ENCODE measurements around the gene GRIK4.

The GRIK4 gene

GRCh38 chr11:120662071-120662676, 150.6 kb downstream of the GRIK4 start:
- DNase-seq (ENCODE audit: low read depth in 1 of 2, low spot score in 1 of 2): no peak

- no peak for DNase-seq (ENCODE audit: low read depth in 1 of 2, low spot score in 1 of 2)
Measured at GRCh38 chr11:120663142-120663541, 151.6 kb downstream of the GRIK4 start.

- no peak for DNase-seq (ENCODE audit: low read depth in 1 of 2, low spot score in 1 of 2)
Measured at GRCh38 chr11:120666121-120666639, 154.6 kb downstream of the GRIK4 start.

GRCh38 chr11:120667281-120667680, 155.7 kb downstream of the GRIK4 start:
- no peak for DNase-seq (ENCODE audit: low read depth in 1 of 2, low spot score in 1 of 2)

- no peak for DNase-seq (ENCODE audit: low read depth in 1 of 2, low spot score in 1 of 2)
Measured at GRCh38 chr11:120667934-120668333, 156.4 kb downstream of the GRIK4 start.

- no peak for DNase-seq (ENCODE audit: low read depth in 1 of 2, low spot score in 1 of 2)
Measured at GRCh38 chr11:120668537-120668936, 157.0 kb downstream of the GRIK4 start.

- no peak for DNase-seq (ENCODE audit: low read depth in 1 of 2, low spot score in 1 of 2)
Measured at GRCh38 chr11:120674542-120674941, 163.0 kb downstream of the GRIK4 start.

- no peak for DNase-seq (ENCODE audit: low read depth in 1 of 2, low spot score in 1 of 2)
Measured at GRCh38 chr11:120675171-120675570, 163.6 kb downstream of the GRIK4 start.

GRCh38 chr11:120676991-120677390, 165.4 kb downstream of the GRIK4 start:
- no peak for DNase-seq (ENCODE audit: low read depth in 1 of 2, low spot score in 1 of 2)

GRCh38 chr11:120680322-120680721, 168.8 kb downstream of the GRIK4 start:
- DNase-seq (ENCODE audit: low read depth in 1 of 2, low spot score in 1 of 2): no peak

GRCh38 chr11:120681434-120682331, 170.1 kb downstream of the GRIK4 start:
- DNase-seq (ENCODE audit: low read depth in 1 of 2, low spot score in 1 of 2): no peak

GRCh38 chr11:120682332-120682649, 170.7 kb downstream of the GRIK4 start:
- no peak for DNase-seq (ENCODE audit: low read depth in 1 of 2, low spot score in 1 of 2)

GRCh38 chr11:120682866-120683265, 171.3 kb downstream of the GRIK4 start:
- no peak for DNase-seq (ENCODE audit: low read depth in 1 of 2, low spot score in 1 of 2)

GRCh38 chr11:120686516-120686915, 175.0 kb downstream of the GRIK4 start:
- no peak for DNase-seq (ENCODE audit: low read depth in 1 of 2, low spot score in 1 of 2)

- DNase-seq (ENCODE audit: low read depth in 1 of 2, low spot score in 1 of 2): no peak
Measured at GRCh38 chr11:120688163-120688562, 176.6 kb downstream of the GRIK4 start.

- DNase-seq (ENCODE audit: low read depth in 1 of 2, low spot score in 1 of 2): no peak
Measured at GRCh38 chr11:120689596-120690275, 178.2 kb downstream of the GRIK4 start.

GRCh38 chr11:120690406-120690805, 178.9 kb downstream of the GRIK4 start:
- DNase-seq (ENCODE audit: low read depth in 1 of 2, low spot score in 1 of 2): no peak

- no peak for DNase-seq (ENCODE audit: low read depth in 1 of 2, low spot score in 1 of 2)
Measured at GRCh38 chr11:120694726-120695125, 183.2 kb downstream of the GRIK4 start.

- no peak for DNase-seq (ENCODE audit: low read depth in 1 of 2, low spot score in 1 of 2)
Measured at GRCh38 chr11:120695426-120695825, 183.9 kb downstream of the GRIK4 start.

GRCh38 chr11:120695939-120696338, 184.4 kb downstream of the GRIK4 start:
- no peak for DNase-seq (ENCODE audit: low read depth in 1 of 2, low spot score in 1 of 2)

GRCh38 chr11:120696597-120697218, 185.2 kb downstream of the GRIK4 start:
- DNase-seq (ENCODE audit: low read depth in 1 of 2, low spot score in 1 of 2): no peak

All from activated CD4-positive, alpha-beta T cell treated with anti-CD3 and anti-CD28 coated beads, Interleukin-2, amount 50 U/mL, for 24 hours (primary cell).